Right renal pelvis (tissue), 4 donors: ENCODE data around the gene SESN3. TPM values are rescaled to one million over a fixed set of nuclear protein-coding genes. Genes with fewer than 3 reads are reported as not detected.
"Not testable (repeated sequence)": the region's sequence is repeated elsewhere in the genome, so short reads cannot be mapped to it uniquely, and the experiment has no call there.

Experiments used
- DNase-seq, 4 donors: peaks; one replicate each; pipeline ENCODE4 v3.0.0-alpha.2; 2013; ENCODE audit warnings: low read depth in 4 of 4, low spot score in 3 of 4, missing footprints in 1 of 4
- polyA plus RNA-seq, 4 donors: library from polyadenylated mRNA; unstranded; fragments of 120-200 nt; gene quantifications; one replicate each; pipeline ENCODE4 v1.2.1, GENCODE V29; 2013; ENCODE audit not compliant: insufficient read length in 4 of 4

SESN3 gene
- polyA plus RNA-seq, 4 donors: 65.3 to 89.7 (median 83.0) TPM

GRCh38 chr11:95228081-95228749, 2.8 kb downstream of the SESN3 start:
- DNase-seq: no peak

DNA sequence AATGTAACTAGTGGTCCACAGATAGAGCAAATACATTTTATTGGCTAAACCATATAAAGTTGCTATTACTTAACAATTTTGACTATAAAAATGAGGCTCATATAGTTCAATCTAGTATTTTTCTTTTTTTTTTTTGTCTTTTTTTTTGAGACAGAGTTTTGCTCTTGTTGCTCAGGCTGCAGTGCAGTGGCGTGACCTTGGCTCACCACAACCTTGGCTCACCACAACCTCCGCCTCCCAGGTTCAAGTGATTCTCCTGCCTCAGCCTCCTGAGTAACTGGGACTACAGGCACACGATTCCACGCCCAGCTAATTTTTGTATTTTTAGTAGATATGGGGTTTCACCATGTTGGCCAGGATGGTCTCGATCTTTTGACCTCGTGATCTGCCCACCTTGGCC, 3.9 kb downstream of the SESN3 start:
- not testable (repeated sequence) for DNase-seq

GRCh38 chr11:95222817-95223216, 8.2 kb downstream of the SESN3 start:
- no peak for DNase-seq

DNA sequence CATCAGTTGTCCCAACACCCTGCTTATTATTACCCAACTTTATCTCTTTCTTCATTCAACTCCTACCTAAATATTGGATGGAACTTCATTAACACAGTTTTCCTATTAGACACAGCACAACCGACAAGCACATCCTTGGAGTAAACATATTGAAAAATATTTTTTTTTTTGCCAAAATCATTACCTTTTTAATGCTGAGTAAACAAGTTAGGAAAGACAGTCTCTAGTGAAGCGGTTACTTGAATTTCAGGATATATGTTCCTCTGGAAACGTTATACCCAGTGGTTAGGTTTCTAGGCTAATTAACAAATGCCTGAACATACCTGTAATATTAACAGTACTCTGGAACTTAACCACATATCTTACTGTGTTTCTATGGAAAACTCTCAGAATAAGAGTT, 11.4 kb downstream of the SESN3 start:
- DNase-seq: no peak

GRCh38 chr11:95218149-95218548, 12.9 kb downstream of the SESN3 start:
- DNase-seq: no peak

DNA sequence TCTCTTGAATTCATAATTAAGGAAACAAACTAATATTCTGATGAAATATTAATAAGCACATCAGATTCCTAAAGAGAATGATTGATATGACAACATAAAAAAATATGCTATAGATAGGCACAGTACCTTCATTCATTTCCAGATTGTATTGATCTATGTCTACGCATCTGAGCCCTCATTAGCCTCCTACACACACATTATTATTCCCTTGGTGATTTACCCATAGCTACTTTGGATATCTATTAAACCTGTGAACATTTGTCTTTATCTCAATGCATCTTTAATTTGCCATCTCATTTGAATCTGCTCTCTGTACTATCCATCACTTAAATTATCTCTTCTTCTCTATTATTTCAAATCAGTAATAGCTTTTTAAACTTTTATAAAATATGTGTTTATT, 18.4 kb downstream of the SESN3 start:
- no peak for DNase-seq

DNA sequence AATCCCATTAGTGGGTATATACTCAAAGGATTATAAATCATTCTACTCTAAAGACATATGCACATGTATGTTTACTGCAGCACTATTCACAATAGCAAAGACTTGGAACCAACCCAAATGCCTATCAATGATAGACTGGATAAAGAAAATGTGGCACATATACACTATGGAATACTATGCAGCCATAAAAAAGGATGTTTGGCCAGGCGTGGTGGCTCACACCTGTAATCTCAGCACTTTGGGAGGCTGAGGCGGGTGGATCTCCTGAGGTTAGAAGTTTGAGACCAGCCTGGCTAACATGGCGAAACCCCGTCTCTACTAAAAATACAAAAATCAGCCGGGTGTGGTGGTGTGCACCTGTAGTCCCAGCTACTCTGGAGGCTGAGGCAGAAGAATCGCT, 21.5 kb downstream of the SESN3 start:
- DNase-seq: not testable (repeated sequence)

DNA sequence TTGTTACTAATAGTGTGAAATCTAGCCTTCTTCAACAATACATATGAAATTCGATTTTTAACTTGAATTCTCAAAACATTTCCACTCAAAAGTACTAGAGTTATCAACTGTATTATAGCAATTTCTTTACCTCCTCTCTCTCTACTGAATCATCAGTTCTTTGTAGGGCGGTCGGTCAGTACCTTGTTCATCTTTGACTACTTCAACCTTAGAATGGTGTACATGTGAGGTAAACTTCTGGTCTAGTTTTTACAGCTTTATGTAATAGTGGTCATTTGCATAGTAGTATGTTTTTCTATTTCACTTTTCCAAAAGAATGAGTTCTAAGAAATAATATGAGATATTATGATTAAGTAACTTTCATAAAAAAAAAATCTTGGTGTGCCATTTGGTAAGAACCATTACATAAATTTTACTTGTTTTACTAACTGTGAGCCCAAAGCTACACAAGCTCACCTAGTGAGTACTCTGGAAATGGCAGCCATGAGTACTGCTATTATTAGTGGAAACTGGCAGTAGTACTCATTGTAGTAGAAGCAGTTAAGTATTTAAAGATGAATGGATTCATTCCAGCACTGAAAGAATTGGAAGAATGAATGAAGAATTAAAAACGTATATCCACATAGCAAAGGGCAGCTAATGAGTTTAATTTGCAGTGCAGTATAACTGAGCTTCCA, 30.1 kb downstream of the SESN3 start:
- DNase-seq: no peak

GRCh38 chr11:95195831-95196230, 35.2 kb downstream of the SESN3 start:
- no peak for DNase-seq

DNA sequence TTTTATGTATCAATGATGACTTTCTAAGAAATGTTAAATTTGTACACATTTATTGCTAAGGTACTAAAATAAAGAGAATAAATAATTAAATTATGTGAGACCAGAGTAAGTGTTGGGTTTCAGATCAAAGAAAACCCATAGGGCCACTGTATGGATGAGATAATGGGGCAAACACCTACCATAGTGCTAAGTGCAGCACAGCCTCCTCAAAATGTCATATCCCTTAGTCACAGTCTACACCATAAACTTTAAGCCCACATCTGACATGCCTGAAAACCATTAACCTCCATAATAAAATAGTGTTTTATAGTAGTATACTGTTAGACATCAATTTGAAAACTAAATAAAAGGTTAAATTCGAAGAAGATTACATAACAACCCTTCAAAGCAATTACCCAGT, 37.5 kb downstream of the SESN3 start:
- no peak for DNase-seq

DNA sequence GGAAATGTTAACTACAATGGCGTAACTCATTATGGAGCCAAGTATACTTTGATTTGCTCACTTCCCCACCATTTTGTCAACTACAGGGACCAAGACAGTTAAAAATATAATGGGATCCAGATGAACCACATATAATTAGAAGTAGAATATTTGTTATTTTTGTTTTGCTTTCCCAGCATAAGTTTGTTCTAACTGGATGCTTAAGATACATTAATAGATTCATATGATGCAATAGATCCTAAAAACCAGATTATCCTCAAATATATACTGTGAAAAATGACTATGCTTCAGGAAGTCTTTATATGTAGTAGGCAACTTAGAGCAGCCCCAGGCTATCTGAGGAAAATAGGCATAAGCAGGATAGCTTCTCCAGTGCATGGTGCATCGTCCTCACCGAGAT, 38.3 kb downstream of the SESN3 start:
- DNase-seq: no peak

DNA sequence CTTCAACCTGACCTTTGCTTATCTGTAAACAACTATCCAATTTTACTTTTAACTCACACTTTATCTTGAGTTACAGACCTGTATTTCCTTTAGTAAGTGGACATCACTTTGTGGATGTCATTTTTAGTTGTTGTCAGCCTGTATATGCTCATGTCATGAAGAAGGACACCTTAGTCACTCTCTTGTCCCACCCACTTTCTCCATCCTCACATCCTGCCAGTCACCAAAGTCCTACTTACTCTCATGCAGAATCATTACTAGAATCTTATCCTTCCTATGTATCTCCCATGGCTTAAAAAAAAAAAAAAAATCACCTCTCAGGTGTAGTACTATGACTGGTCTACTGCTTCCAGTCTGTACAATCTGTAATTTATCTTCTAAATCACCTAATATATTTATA, 43.3 kb downstream of the SESN3 start:
- no peak for DNase-seq

DNA sequence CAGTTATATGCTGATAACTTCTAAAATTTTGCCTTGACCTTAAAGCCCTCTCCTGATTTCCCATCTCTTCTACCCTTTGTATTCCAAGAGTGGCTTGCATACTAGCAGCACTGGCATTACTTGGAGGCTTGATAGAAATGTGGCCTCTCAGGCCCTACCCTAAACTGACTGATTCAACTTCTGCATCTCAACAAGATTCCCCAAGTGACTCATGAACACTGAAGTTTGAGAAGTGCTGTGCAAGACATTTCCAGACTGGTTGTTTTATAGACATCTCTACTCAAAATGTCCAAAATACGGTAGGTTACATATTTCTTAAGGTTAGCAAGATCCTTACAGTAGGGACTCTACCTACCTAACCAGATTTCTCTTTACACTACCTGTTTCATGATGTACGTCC, 48.6 kb downstream of the SESN3 start:
- DNase-seq: no peak

- no peak for DNase-seq
Measured at GRCh38 chr11:95175818-95176380, 55.1 kb downstream of the SESN3 start.

DNA sequence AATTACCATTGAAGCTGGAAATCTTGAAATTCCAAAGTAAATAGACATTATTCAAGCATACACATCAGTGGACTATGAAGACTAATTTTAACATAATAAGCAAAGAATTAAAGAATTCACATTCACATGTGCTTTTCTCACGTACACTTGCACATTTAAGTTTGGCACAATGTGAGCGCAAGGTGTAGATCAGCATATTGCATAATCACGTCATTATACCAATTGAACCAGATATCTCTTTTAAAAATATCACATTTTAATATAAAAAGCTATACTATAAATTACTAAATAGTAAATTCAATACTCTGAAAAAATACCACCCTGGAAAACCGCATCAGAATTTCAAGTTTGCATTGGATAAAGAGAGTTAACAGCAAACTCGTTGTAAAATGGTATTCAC, 60.7 kb downstream of the SESN3 start:
- no peak for DNase-seq

- DNase-seq: no peak
Measured at GRCh38 chr11:95166781-95167180, 64.2 kb downstream of the SESN3 start.

DNA sequence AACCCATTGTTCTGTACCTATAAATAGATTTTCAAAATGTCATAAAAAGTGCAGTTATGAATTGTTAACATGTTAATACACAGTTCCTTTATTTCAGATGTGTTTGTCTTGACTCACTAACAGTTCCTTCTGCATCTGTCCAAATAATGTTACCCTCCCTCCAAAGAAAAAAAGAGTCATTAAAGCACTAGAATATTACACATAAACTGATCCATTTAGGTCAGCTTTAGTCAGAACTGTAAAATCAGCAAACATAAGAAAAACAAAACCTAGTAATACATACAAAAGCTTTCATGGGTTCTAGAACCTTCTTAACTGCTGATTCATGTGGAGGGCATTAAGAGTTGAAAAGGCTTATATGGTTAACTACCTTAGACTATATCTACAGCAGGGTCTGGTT, 65.4 kb downstream of the SESN3 start:
- no peak for DNase-seq

- no peak for DNase-seq
Measured at GRCh38 chr11:95163106-95163505, 67.9 kb downstream of the SESN3 start.

GRCh38 chr11:95161248-95161647, 69.8 kb downstream of the SESN3 start:
- DNase-seq: no peak

DNA sequence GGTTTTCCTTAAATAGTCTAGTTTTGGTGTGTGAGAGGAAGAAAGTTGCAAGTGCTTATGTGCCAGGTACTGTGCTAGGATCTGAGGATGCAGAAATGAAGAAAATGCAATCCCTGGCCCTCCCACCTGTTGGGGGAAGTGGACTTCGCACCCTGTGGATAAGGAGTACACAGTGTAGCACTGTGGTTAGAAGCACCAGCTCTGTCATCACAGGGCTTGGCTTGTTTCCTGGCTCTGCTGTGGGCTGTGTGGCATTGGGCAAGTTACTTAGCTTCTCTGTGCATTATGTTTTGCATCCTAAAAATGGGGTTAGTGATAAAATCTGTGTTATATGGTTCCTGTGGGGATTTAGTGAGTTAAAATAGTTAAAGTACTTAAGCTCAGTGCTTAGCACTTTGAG, 73.2 kb downstream of the SESN3 start:
- DNase-seq: no peak

DNA sequence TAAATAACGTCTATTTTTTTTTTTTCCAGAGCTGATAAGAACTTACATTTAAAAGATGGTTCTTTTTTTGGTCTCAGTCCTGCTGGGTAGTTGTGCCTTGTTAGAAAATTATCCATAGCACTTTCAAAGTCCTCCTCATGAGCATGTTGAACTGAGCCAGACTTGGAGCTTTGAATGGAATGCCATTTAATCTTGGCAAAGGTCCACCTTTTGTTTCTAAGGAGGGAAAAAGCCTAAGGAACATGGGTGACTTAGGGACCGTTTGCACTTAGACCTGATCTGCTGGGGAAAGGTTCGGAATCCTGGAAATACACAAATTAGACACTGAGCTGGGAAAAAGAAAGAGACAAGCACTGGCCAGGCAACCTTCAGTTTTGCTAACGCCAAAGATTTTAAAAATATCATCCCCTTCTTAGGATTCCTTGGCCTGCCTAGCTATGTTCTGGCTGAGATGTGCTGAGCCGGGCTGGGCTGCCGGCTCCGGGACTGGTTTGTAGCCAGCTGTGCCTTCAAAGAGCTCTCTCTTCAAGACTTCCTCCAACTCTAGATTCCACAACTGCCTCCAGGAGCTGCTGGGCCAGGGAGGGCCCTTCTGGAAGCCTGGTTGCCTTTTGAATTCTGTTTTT, 74.0 kb downstream of the SESN3 start:
- no peak for DNase-seq
